TTC549 (cell line): Measurements from ENCODE around the gene ROPN1.
A peak's percentile ranks its signal among the peaks of the same experiment; 100 is the strongest.

Experiments used
- FAIRE-seq: peaks from 2 replicates; lab custom pipeline; 2012; peaks lifted over from hg19 to GRCh38; lab: Jason Lieb, UNC

The ROPN1 gene

DNA sequence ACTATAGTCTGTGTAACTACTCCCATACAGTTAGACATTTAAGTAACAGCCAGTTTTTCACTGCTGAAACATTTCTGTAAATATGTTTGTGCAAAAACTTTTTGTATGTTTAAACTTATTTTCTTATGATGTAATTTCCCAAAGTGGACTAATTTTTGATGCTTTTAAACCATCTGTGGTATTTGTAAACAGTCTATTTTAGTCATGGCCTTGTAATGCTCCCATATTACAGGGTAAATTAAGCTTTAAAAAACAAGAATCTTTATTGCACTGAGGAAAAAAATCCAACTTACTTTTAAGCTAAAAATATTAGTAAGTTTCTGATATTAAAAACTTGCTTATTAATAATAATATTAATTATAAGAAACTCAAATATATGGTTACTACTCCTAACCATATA is 44.4 kb downstream of the ROPN1 start:
- FAIRE-seq, result no peak

DNA sequence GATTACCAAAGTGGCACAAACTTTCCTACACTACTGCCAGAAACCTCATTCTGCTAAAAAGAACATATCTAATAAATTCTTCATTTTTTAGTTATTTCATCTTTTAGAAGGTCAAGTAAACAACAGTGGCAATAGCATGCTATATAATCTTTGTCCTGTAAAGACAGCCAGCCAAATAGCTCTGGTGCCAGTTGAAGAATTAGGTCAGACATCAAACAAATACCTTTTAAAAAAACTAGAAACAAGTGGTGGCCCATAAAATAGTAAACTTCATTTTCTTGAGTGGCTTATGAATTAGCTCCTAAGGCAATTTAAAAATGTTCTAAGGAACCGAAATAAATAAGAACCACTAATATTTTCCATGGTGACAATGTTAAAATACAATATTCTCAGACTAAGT is 50.4 kb downstream of the ROPN1 start:
- FAIRE-seq, result no peak

DNA sequence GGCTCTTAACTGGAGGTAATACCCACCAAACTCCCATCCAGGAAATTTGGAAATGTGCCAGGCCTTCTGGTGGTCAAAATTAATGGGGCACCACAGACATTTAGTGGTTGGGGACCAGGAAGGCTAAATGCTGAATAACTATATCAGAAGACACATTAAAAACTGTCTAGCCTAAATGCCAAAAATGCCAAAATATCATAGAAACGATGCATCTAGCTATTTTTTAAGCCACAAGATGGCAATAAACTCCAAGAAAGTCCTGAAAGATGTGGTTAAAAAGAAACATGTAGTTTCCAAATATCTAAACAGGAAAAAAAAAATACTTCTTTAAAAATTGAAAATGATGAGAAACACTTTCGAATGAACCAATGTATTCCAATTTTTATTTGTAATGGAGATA is 50.8 kb downstream of the ROPN1 start:
- peak; percentile 23 for FAIRE-seq

DNA sequence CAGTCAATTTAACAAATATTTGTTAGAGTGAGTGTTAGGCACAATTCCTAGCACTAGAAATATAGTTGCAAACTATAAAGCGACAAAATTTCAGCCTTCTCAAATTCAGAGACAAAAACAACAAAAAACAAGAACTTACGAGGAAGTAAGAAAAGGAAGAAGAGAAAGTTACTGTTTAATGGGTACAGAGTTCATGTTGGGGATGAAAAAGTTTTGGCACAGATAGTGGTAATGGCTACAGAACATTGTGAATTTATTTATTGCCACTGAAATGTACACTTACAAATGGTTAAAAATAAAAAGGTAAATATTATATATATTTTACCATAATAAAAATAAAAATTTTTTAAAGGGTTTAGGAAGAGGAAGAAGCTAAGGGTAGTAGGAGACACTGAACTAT is 52.2 kb downstream of the ROPN1 start:
- FAIRE-seq, result no peak

DNA sequence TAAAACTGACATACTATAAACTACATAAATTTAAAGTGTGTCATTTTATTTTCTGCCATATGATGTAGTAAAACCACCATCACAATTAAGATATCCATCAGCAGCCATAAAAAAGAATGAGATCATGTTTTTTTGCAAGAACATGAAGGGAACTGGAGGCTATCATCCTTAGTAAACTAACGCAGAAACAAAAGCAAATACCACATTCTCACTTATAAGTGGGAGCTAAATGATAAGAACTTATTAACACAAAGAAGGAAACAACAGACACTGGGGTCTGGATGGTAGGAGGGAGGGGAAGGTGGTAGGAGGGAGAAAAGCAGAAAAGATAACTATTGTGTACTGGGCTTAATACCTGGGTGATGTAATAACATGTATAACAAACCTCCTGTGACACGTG is 55.5 kb downstream of the ROPN1 start:
- no peak for FAIRE-seq

DNA sequence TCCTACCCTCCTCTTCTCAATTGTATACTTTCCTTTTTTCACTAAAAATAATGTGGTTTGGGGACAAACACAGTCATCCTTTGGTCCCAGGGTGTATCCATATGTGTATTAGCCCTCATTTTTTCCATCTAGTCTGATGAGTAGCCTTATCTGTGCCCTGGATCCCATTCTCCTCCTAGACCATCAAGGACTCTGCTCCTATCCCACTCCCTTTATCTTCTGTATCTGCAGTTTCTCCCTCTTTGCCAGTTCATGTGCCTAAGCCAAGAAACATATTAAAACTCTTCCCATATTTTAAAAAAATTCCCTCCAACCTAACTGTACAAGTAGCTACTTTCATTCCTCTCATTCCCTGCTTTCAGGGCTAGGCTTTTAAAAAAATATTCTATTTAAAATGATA is 56.1 kb downstream of the ROPN1 start:
- FAIRE-seq, result no peak

DNA sequence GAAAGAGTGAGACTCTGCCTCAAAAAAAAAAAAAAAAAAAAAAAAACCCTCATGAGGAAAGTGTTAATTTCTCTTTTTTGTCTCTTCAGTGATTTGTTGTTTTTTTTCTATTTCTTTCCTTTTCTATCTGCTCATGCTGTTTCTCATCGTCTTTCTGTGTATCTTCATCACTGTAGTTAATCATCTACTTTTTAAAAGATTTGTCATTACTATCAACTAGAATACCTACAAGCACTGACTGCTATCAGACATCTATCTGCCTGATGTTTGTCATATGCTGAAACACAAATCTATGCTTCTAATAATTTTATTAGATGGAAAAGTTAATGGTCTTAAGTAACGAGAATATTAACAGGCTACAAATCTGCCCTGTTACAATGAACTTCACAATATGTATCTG is 57.7 kb downstream of the ROPN1 start:
- FAIRE-seq, result no peak

DNA sequence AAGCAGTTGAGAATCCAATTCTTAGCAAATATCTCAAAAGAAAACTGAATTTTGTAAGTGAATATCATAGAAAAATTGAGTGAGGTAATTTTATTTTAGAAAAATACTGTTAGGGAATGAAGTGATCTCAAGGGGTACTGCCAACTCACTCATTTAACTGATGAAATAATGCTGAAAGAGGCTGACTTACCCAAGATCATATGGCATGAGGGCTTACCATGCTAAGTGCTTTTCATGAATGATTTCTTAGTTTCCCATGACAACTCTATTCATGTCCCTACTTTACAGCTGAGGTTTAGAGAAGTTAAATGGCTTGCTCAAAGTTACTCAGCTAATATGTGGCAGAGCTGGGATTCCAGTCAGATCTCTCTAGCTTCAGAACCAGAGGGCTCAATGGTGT is 61.5 kb downstream of the ROPN1 start:
- no peak for FAIRE-seq

DNA sequence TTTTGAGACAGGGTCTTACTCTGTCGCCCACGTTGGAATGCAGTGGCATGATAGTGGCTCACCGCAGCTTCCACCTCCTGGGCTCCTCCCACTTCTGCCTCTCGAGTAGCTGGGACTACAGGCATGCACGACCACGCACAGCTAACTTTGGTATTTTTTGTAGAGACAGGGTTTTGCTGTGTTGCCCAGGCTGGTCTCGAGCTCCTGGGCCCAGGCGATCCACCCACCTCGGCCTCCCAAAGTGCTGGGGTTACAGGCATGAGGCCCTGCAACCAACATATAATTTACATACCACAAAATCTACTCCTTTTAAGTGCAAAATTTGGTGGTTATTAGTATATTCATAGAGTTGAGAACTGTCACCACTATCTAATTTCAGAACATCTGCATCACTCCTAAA is 62.6 kb downstream of the ROPN1 start:
- FAIRE-seq, result no peak

DNA sequence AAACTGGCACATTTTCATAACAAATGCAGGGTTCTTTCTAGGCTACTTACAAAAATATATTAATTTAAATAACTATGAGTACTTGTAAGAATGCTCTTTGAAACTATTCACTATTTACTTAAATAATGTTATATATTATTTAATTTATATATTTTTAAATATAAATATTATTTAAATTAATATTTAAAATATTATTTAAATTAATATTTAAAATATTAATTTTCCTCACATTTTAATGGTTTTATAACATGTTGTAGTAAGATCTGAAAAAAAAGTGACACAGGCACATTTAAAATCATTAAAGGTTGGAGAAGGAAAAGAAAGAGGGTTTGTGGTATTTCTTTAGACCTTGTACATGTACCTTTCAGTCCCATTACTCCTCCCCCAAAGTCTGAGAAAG is 65.5 kb downstream of the ROPN1 start:
- FAIRE-seq, result peak; percentile 86

DNA sequence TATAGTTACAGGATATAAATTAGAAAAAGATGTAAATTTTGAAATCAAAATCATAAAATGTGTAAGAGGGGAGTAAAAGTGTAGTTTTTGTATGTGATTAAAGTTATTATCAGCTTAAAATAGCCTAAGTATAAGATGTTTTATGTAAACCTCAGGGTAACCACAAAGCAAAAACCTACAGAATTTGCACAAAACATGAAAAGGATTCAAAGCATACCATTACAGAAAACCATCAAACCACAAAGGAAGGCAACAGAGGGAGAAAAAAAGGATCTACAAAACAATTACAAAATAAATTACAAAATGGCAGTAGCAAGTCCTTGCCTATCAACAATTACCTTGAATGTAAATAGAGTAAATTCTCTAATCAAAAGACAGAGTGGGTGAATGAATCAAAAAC is 71.1 kb downstream of the ROPN1 start:
- no peak for FAIRE-seq

DNA sequence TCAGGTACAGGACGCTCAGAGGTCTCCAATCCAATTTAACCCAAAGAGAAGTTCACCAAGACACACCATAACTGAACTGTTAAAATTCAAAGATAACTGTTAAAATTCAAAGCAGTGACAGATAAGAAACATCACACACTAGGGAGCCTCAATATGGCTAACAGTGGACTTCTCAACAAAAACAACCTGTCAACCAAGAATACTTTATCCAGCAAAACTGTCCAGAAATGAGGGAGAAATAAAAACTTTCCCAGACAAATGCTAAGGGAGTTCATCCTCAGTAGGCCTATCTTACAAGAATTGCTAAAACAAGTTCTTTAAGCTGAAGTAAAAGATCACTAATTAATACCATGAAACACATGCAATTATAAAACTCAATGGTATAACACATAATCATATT is 71.5 kb downstream of the ROPN1 start:
- FAIRE-seq, result no peak

DNA sequence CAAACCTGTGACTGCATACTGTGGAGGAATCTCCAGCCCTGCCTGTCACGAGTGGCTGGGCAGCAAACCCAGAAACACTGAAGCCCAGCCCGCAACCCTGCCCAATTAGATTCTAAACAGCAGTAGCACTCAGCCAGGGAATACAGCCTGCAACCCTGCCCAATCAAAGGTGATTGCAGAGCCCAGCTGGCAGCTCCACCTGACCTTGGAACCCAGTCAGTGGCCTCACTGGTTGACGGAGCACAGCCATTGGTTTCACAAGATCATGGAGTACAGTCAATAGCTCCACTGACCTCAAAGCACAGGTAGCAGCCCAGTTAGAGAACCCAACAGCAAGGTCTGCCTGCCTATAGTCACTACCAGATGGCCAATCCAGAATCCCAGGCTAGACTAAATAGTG is 72.6 kb downstream of the ROPN1 start:
- no peak for FAIRE-seq
